Thoracic aorta (tissue), 2 donors: ENCODE measurements around the gene ADIPOR2. TPM values are rescaled to one million over a fixed set of nuclear protein-coding genes. Genes with fewer than 3 reads are reported as not detected.
"Not testable (repeated sequence)": the region's sequence is repeated elsewhere in the genome, so short reads cannot be mapped to it uniquely, and the experiment has no call there.

ENCODE experiments used
- ATAC-seq: fragments of 150-250 bp; one replicate; pipeline ENCODE4 v1.8.0; 2017; ENCODE audit warnings: low read depth; ENCODE audit not compliant: insufficient number of reproducible peaks, low FRiP score
- DNase-seq: peaks from one replicate; pipeline ENCODE4 v3.0.0-alpha.2; 2020; ENCODE audit warnings: low spot score
- H3K27ac ChIP-seq, 2 donors: fragments of 200-600 bp; sonication (generic); 1 replicate in 1 of 2; 2 replicates in 1 of 2; pipeline ENCODE4 v1.5.1; 2016; ENCODE audit warnings: mild to moderate bottlenecking in 2 of 2, moderate library complexity in 2 of 2
- H3K27me3 ChIP-seq: fragments of 200-600 bp; sonication (generic); replicated peaks from 2 replicates; pipeline ENCODE4 v1.6.0; 2016; ENCODE audit warnings: mild to moderate bottlenecking; ENCODE audit not compliant: insufficient read depth
- H3K36me3 ChIP-seq: fragments of 200-600 bp; sonication (generic); one replicate; pipeline ENCODE4 v1.5.1; 2016
- H3K4me1 ChIP-seq, 2 donors: fragments of 200-600 bp; sonication (generic); 1 replicate in 1 of 2; 2 replicates in 1 of 2; pipeline versions ENCODE4 v1.5.1 to v1.6.0; 2016; ENCODE audit warnings: low read depth in 2 of 2, mild to moderate bottlenecking in 1 of 2; ENCODE audit not compliant: control insufficient read depth in 1 of 2
- H3K4me3 ChIP-seq: fragments of 200-600 bp; sonication (generic); 2 replicates; pipeline ENCODE4 v1.5.1; 2016; ENCODE audit warnings: mild to moderate bottlenecking
- H3K9me3 ChIP-seq: fragments of 200-600 bp; sonication (generic); 2 replicates; pipeline ENCODE4 v1.5.1; 2016
- CTCF ChIP-seq: fragments of 200-600 bp; sonication (generic); IDR thresholded peaks from one replicate; pipeline ENCODE4 v1.5.1; 2019; ENCODE audit warnings: antibody characterized with exemption
- total RNA-seq, 2 donors: library from RNA; depleted of rRNA; stranded (reverse); fragments of >200 nt; gene quantifications; one replicate each; pipeline versions ENCODE4 v1.1.0 to v1.2.3, GENCODE V29; 2016

The ADIPOR2 gene
- total RNA-seq, 2 donors from 2014 or later, result 24.2 to 43.0 TPM

DNA sequence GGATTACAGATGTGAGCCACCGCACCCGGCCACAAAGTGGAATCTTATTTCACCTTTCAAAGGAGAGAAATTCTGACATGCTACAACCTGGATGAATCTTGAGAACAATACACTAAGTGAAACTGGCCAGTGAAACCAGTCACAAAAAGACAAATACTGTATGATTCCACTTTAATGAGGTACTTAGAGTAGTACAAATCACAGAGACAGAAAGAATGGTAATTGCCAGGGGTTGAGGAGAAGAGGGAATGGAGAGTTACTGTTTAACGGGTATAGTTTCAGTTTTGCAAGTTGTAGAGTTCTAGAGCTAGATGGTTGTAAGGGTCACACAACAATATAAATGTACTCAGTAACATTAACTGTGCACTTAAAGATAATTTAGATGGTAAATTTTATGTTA is 33.4 kb downstream of the ADIPOR2 start:
- no peak for ATAC-seq
- no peaks in the 10 kb centered on the region for H3K27me3 ChIP-seq
- no peak for TF ChIP-seq CTCF

GRCh38 chr12:1726753-1727152 is 35.9 kb downstream of the ADIPOR2 start:
- H3K9me3 ChIP-seq, result no peaks in the 10 kb centered on the region
- H3K27ac ChIP-seq, result no peak overlapping the region
- DNase-seq (no peak), ATAC-seq (no peak)
- TF ChIP-seq CTCF, result no peak
- H3K4me3 ChIP-seq, result no peak overlapping the region
- H3K36me3 ChIP-seq, result peaks cover 2% of the 10 kb centered on the region
- H3K4me1 ChIP-seq, result peaks cover 0 to 6% of the 10 kb centered on the region in 2 donors
- H3K27me3 ChIP-seq, result no peaks in the 10 kb centered on the region

More for the DNA sequence above, 33.4 kb downstream of the ADIPOR2 start:
- Histone ChIP-seq H3K36me3 (peaks cover 2% of the 10 kb centered on the region), H3K4me3 (no peak overlapping the region), H3K27ac (no peak overlapping the region), H3K9me3 (no peaks in the 10 kb centered on the region), H3K4me1 (peaks cover 0 to 21% of the 10 kb centered on the region in 2 donors)
- no peak for DNase-seq

GRCh38 chr12:1728824-1729223 is 38.0 kb downstream of the ADIPOR2 start:
- TF ChIP-seq CTCF, result no peak
- DNase-seq (no peak), ATAC-seq (no peak)
- Histone ChIP-seq H3K9me3 (no peaks in the 10 kb centered on the region), H3K4me3 (no peak overlapping the region), H3K27me3 (no peaks in the 10 kb centered on the region), H3K36me3 (peaks cover 2% of the 10 kb centered on the region), H3K27ac (no peak overlapping the region), H3K4me1 (no peaks in the 10 kb centered on the region)

DNA sequence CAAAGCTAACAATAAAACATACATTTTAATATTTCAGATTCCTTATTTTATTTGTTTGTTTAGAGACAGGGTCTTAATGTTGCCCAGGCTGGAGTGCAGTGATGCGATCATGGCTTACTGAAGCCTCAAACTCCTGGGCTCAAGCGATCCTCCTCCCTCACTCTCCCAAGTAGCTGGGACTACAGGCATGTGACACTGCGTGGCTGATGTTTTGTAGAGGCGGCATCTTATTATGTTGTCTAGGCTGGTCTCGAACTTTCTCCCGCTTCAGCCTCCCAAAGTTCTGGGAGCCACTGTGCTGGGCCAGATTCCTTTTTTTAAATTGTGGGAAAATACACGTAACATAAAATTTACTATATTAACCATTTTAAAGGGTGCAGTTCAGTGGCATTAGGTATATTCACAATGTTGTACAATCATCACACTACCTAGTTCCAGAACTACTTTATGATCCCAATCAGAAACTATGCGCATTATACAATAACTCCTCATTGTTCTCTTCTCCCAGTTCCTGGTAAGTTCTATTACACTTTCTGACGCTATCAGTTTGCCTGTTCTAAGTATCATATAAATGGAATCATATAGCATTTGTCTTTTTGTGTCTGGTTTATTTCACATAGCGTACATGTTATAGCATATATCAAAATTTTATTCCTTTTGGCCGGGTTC is 40.3 kb downstream of the ADIPOR2 start:
- ATAC-seq, result no peak
- TF ChIP-seq CTCF, result no peak
- Histone ChIP-seq H3K36me3 (peaks cover 2% of the 10 kb centered on the region), H3K4me1 (no peaks in the 10 kb centered on the region), H3K9me3 (no peaks in the 10 kb centered on the region), H3K27me3 (no peaks in the 10 kb centered on the region), H3K4me3 (no peak overlapping the region), H3K27ac (no peak overlapping the region)
- DNase-seq, result no peak

DNA sequence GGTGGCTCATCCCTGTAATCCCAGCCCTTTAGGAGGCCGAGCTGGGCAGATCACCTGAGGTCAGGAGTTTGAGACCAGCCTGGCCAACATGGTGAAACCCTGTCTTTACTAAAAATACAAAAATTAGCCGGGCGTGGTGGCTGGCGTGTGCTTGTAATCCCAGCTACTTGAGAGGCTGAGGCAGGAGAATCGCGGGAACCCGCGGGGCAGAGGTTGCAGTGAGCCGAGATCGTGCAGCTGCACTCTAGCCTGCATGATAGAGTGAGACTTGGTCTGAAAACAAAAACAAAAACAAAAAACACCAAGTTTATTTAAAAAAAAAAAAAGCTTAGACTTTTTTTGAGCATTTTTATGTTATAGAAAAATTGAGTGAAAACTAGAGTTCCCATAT is 40.8 kb downstream of the ADIPOR2 start:
- DNase-seq, H3K36me3 ChIP-seq, H3K4me3 ChIP-seq, ATAC-seq, H3K27me3 ChIP-seq, H3K4me1 ChIP-seq, H3K27ac ChIP-seq, H3K9me3 ChIP-seq: not testable (repeated sequence)

- Histone ChIP-seq H3K4me1 (peaks cover 5 to 8% of the 10 kb centered on the region in 2 donors), H3K9me3 (no peaks in the 10 kb centered on the region), H3K27ac (no peak overlapping the region), H3K27me3 (no peaks in the 10 kb centered on the region), H3K4me3 (no peak overlapping the region), H3K36me3 (no peaks in the 10 kb centered on the region)
- no peak for DNase-seq
- no peak for ATAC-seq
- TF ChIP-seq CTCF, result no peak
These were observed 42.0 kb downstream of the ADIPOR2 start for GRCh38 chr12:1732914-1733313.

DNA sequence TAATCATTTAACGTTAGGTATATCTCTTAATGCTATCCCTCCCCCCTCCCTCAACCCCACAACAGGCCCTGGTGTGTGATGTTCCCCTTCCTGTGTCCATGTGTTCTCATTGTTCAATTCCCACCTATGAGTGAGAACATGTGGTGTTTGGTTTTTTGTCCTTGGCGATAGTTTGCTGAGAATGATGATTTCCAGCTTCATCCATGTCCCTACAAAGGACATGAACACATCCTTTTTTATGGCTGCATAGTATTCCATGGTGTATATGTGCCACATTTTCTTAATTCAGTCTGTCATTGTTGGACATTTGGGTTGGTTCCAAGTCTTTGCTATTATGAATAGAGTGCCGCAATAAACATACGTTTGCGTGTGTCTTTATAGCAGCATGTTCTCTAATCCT is 42.8 kb downstream of the ADIPOR2 start:
- not testable (repeated sequence) for H3K36me3 ChIP-seq, H3K9me3 ChIP-seq, H3K27ac ChIP-seq, ATAC-seq, H3K27me3 ChIP-seq, H3K4me3 ChIP-seq, DNase-seq
- peaks cover 9 to 15% of the 10 kb centered on the region in 2 donors for H3K4me1 ChIP-seq
